Measurements from ENCODE around the gene IGF1R. TPM values are rescaled to one million over a fixed set of nuclear protein-coding genes. Genes with fewer than 3 reads are reported as not detected.

IGF1R gene
- total RNA-seq, 1 experiment from 2014 or later, result 3.8 TPM

DNA sequence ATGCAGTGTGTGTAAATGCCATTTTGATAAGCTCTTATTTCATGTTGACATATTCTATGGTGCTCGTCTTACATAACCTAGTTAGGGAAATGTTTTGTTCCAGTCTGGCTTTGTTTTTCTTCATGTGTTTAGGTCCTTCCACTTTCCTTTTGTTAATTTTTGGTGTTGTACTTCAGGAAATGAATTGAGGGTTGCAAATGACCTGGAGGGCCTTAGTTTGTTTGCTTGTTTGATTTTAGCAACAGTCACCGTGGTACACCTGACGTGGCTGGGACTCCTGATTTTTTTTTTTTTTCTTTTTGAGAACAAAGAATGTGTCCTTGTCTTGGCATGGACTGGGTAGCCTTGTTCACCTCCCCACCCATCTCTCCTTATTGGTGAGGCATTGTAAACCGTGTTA, 114.8 kb downstream of the IGF1R start:
- H3K4me1 ChIP-seq (ENCODE audit: insufficient read depth, low read length), result no peaks in the 10 kb centered on the region
- BruUV-seq (replicated peaks), result no TSS peak
- CTCF ChIA-PET, result no interaction called here
- TF ChIP-seq EZH2 (IDR thresholded peaks at IDR 0.05; ENCODE audit: low read length, unreplicated experiment) (no peak), EZH2phosphoT487 (IDR thresholded peaks at IDR 0.05; ENCODE audit: borderline replicate concordance, low read length) (no peak)
- TF ChIP-seq, protein P1, sequence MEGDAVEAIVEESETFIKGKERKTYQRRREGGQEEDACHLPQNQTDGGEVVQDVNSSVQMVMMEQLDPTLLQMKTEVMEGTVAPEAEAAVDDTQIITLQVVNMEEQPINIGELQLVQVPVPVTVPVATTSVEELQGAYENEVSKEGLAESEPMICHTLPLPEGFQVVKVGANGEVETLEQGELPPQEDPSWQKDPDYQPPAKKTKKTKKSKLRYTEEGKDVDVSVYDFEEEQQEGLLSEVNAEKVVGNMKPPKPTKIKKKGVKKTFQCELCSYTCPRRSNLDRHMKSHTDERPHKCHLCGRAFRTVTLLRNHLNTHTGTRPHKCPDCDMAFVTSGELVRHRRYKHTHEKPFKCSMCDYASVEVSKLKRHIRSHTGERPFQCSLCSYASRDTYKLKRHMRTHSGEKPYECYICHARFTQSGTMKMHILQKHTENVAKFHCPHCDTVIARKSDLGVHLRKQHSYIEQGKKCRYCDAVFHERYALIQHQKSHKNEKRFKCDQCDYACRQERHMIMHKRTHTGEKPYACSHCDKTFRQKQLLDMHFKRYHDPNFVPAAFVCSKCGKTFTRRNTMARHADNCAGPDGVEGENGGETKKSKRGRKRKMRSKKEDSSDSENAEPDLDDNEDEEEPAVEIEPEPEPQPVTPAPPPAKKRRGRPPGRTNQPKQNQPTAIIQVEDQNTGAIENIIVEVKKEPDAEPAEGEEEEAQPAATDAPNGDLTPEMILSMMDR (conservative IDR thresholded peaks at IDR 0.05; ENCODE audit: low read depth, low read length), result no peak
- H4K20me1 ChIP-seq (ENCODE audit: low read length), result no peaks in the 10 kb centered on the region
- H2AFZ ChIP-seq (ENCODE audit: low read length), result no peak overlapping the region
- no peaks in the 10 kb centered on the region for H3K27me3 ChIP-seq (ENCODE audit: low read length)
- peak; percentile 23 for DNase-seq
- no peaks in the 10 kb centered on the region for H3K9me2 ChIP-seq (replicated peaks; ENCODE audit: low read length)
- 0 out of 2 replicates have a peak overlapping the region, but pooled peaks have one; percentile 6 for H3K4me2 ChIP-seq (ENCODE audit: low read length)
- POLR2A ChIA-PET (ENCODE audit: unreplicated experiment), result interaction anchor here (0.7 kb wide), 1 partner anchor 32 kb away, joined by 3 read pairs; no protein-coding TSS in a partner anchor
- no peak for ATAC-seq
- no peak overlapping the region for H3K9ac ChIP-seq (ENCODE audit: low read length)
- intact Hi-C loops (cut with micrococcal nuclease), result no loop called here
- no peaks in the 10 kb centered on the region for H3K36me3 ChIP-seq (ENCODE audit: low read depth, low read length)
- H3K79me2 ChIP-seq (ENCODE audit: low read length), result no peaks in the 10 kb centered on the region
- H3K9me3 ChIP-seq (ENCODE audit: low read length), result no peaks in the 10 kb centered on the region
- H3K27ac ChIP-seq (ENCODE audit: low read length), result no peak overlapping the region
- H3K4me3 ChIP-seq (ENCODE audit: low read length), result no peak overlapping the region
- no peaks in the 10 kb centered on the region for H3F3A ChIP-seq (ENCODE audit: low read length, unreplicated experiment)

DNA sequence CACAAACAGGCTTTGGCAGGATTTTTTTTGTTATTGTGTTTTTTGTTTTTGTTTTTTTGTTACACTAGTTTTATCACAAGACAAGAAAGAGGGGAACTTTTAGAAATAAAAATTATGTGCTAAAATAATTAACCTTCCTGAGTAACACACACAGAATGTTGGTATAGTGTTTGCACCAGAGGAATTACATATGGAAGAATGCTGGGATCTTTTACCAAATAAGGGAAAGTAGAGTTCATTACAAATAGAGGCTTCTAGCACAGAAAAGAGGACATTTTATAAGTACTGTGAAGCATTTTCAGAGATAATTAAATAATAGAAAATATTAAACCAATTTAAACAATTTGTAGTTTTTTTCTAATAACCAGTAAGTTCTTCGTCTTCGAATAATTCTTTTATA, 116.0 kb downstream of the IGF1R start:
- no peaks in the 10 kb centered on the region for H3K79me2 ChIP-seq (ENCODE audit: low read length)
- no TSS peak for BruUV-seq (replicated peaks)
- H3K9ac ChIP-seq (ENCODE audit: low read length), result no peak overlapping the region
- ATAC-seq (no peak), DNase-seq (no peak)
- ChIA-PET CTCF (no interaction called here), POLR2A (ENCODE audit: unreplicated experiment) (interaction anchor here (0.7 kb wide), 1 partner anchor 93 kb away, joined by 3 read pairs; no protein-coding TSS in a partner anchor)
- H4K20me1 ChIP-seq (ENCODE audit: low read length), result no peaks in the 10 kb centered on the region
- H3F3A ChIP-seq (ENCODE audit: low read length, unreplicated experiment), result no peaks in the 10 kb centered on the region
- no peak for TF ChIP-seq EZH2 (IDR thresholded peaks at IDR 0.05; ENCODE audit: low read length, unreplicated experiment)
- TF ChIP-seq EZH2phosphoT487 (IDR thresholded peaks at IDR 0.05; ENCODE audit: borderline replicate concordance, low read length), result no peak
- TF ChIP-seq, protein P1 (conservative IDR thresholded peaks at IDR 0.05; ENCODE audit: low read depth, low read length), result no peak
- H3K9me2 ChIP-seq (replicated peaks; ENCODE audit: low read length), result no peaks in the 10 kb centered on the region
- no peak overlapping the region for H2AFZ ChIP-seq (ENCODE audit: low read length)
- no peaks in the 10 kb centered on the region for H3K4me1 ChIP-seq (ENCODE audit: insufficient read depth, low read length)
- no peaks in the 10 kb centered on the region for H3K36me3 ChIP-seq (ENCODE audit: low read depth, low read length)
- H3K27ac ChIP-seq (ENCODE audit: low read length), result no peak overlapping the region
- H3K9me3 ChIP-seq (ENCODE audit: low read length), result no peaks in the 10 kb centered on the region
- no peak overlapping the region for H3K4me3 ChIP-seq (ENCODE audit: low read length)
- H3K4me2 ChIP-seq (ENCODE audit: low read length), result no peak overlapping the region
- H3K27me3 ChIP-seq (ENCODE audit: low read length), result no peaks in the 10 kb centered on the region
- intact Hi-C loops (cut with micrococcal nuclease), result no loop called here

DNA sequence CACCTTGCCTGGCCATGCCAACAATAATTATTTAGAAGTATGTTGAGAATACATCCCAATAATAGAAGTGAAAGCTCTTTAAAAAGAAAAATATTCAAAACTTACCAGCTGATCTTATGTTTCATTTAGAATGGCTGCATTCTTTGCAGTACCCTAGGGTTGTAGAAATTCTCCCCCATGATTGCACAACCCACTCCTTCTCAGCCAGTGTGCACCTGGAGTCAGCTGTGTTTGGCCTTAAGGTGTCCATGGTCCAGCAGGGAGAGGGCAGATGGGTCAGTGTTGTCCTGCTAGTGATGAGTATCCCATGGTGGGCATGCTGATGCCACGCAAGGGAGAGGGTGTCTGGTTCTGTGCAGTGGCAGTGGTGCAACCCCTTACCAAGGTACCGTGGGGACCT, 117.3 kb downstream of the IGF1R start:
- Histone ChIP-seq H2AFZ (ENCODE audit: low read length) (no peak overlapping the region), H3K9ac (ENCODE audit: low read length) (no peak overlapping the region), H3K27me3 (ENCODE audit: low read length) (no peaks in the 10 kb centered on the region), H3K27ac (ENCODE audit: low read length) (no peak overlapping the region), H3K79me2 (ENCODE audit: low read length) (no peaks in the 10 kb centered on the region), H3K4me2 (ENCODE audit: low read length) (no peak overlapping the region), H4K20me1 (ENCODE audit: low read length) (no peaks in the 10 kb centered on the region), H3F3A (ENCODE audit: low read length, unreplicated experiment) (no peaks in the 10 kb centered on the region), H3K36me3 (ENCODE audit: low read depth, low read length) (no peaks in the 10 kb centered on the region), H3K4me1 (ENCODE audit: insufficient read depth, low read length) (no peaks in the 10 kb centered on the region), H3K9me3 (ENCODE audit: low read length) (no peaks in the 10 kb centered on the region), H3K4me3 (ENCODE audit: low read length) (no peak overlapping the region), H3K9me2 (replicated peaks; ENCODE audit: low read length) (no peaks in the 10 kb centered on the region)
- intact Hi-C loops (cut with micrococcal nuclease), result no loop called here
- DNase-seq (no peak), ATAC-seq (no peak)
- no peak for TF ChIP-seq EZH2 (IDR thresholded peaks at IDR 0.05; ENCODE audit: low read length, unreplicated experiment)
- TF ChIP-seq, protein P1 (conservative IDR thresholded peaks at IDR 0.05; ENCODE audit: low read depth, low read length), result no peak
- ChIA-PET CTCF (no interaction called here), POLR2A (ENCODE audit: unreplicated experiment) (no interaction called here)
- no TSS peak for BruUV-seq (replicated peaks)
